ENCODE data around the gene GHRHR. TPM values are rescaled to one million over a fixed set of nuclear protein-coding genes. Genes with fewer than 3 reads are reported as not detected.

Gene GHRHR
- total and polyA plus RNA-seq, 9 of the 15 experiments (the other 6 are each of a cell fraction or from before 2014, with no cell fraction given), result not detected

DNA sequence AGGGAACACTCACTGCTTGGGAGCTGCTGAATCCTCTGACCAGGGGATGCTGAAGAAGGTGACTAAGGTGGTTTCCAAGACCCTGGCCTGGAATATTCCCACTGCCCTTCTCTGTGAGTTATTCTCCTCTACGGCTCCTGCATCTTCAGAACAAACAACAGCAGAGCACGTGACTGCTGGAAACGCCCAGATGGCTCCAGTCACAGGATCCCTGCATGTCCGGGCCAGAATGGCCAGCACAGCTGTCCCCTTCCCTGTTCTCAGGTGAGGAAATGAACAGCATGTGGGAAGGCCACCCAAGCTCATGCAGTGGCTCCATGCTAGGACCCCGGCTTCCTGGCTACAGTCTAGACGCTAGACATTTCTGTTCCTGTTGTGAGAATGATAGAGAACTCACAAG, 43.1 kb downstream of the GHRHR start:
- H3K79me2 ChIP-seq (ENCODE audit: control insufficient read depth, insufficient read depth, low read length), result no peaks in the 10 kb centered on the region
- ChIA-PET CTCF (ENCODE audit: low intra/inter-chr PET ratio) (no interaction called here), POLR2A (no interaction called here)
- H3K36me3 ChIP-seq (ENCODE audit: control insufficient read depth, insufficient read depth, low read length), result no peaks in the 10 kb centered on the region
- H3K27me3 ChIP-seq (ENCODE audit: control insufficient read depth in 2 of 2, insufficient read depth in 2 of 2, low read length in 2 of 2), result peaks cover 3 to 37% of the 10 kb centered on the region in 2 experiments; a peak in 3 of 5 replicates
- ATAC-seq (no peak), DNase-seq (ENCODE audit: extremely low read depth in 1 of 4, low spot score in 3 of 4) (no peak), FAIRE-seq (no peak)
- intact Hi-C loops (cut with micrococcal nuclease) (no loop called here), in situ Hi-C loops (cut with MboI) (no loop called here)
- BruUV-seq (replicated peaks), result no TSS peak
- WGBS (ENCODE audit: insufficient coverage, low coverage, missing lambda C conversion rate), result 0% methylated on average over 6 of the region's 6 CpGs
- H3K9ac ChIP-seq (ENCODE audit: insufficient read depth in 1 of 2, low read depth in 2 of 2, low read length in 2 of 2), result no peak overlapping the region
- H4K20me1 ChIP-seq (replicated peaks; ENCODE audit: control insufficient read depth, insufficient read depth, low read length), result no peaks in the 10 kb centered on the region
- H3K4me3 ChIP-seq, result no peak overlapping the region
- no peak overlapping the region for H2AFZ ChIP-seq (ENCODE audit: low read depth, low read length)
- no peak overlapping the region for H3K4me2 ChIP-seq (ENCODE audit: insufficient read depth, low read length)
- H3K9me1 ChIP-seq (ENCODE audit: control insufficient read depth, insufficient read depth, low read length), result no peaks in the 10 kb centered on the region
- H3K4me1 ChIP-seq (replicated peaks in 1 of 2; ENCODE audit: control insufficient read depth in 2 of 2, insufficient read depth in 2 of 2, low read length in 2 of 2), result no peaks in the 10 kb centered on the region
- no peak for TF ChIP-seq NFIC (IDR thresholded peaks at IDR 0.05)
- no peak for TF ChIP-seq ADNP (tag; IDR thresholded peaks at IDR 0.05)
- no peak for TF ChIP-seq NR2C2 (CRISPR knock-in tag; IDR thresholded peaks at IDR 0.05)
- no peak for TF ChIP-seq NR2C2 (tag; IDR thresholded peaks at IDR 0.05)
- TF ChIP-seq ZNF174 (CRISPR knock-in tag; IDR thresholded peaks at IDR 0.05), result no peak
- no peak for TF ChIP-seq MTA2 (IDR thresholded peaks at IDR 0.05; ENCODE audit: low read depth)
- TF ChIP-seq, protein P1, sequence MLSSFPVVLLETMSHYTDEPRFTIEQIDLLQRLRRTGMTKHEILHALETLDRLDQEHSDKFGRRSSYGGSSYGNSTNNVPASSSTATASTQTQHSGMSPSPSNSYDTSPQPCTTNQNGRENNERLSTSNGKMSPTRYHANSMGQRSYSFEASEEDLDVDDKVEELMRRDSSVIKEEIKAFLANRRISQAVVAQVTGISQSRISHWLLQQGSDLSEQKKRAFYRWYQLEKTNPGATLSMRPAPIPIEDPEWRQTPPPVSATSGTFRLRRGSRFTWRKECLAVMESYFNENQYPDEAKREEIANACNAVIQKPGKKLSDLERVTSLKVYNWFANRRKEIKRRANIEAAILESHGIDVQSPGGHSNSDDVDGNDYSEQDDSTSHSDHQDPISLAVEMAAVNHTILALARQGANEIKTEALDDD (IDR thresholded peaks at IDR 0.05), result no peak
- TF ChIP-seq MED1 (CRISPR knock-in tag; IDR thresholded peaks at IDR 0.05; ENCODE audit: borderline replicate concordance), result no peak
- TF ChIP-seq, protein P2, sequence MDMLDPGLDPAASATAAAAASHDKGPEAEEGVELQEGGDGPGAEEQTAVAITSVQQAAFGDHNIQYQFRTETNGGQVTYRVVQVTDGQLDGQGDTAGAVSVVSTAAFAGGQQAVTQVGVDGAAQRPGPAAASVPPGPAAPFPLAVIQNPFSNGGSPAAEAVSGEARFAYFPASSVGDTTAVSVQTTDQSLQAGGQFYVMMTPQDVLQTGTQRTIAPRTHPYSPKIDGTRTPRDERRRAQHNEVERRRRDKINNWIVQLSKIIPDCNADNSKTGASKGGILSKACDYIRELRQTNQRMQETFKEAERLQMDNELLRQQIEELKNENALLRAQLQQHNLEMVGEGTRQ (CRISPR knock-in tag; IDR thresholded peaks at IDR 0.05), result peak; percentile 55
- TF ChIP-seq CSDE1 (IDR thresholded peaks at IDR 0.05), result no peak
- TF ChIP-seq, protein P3, sequence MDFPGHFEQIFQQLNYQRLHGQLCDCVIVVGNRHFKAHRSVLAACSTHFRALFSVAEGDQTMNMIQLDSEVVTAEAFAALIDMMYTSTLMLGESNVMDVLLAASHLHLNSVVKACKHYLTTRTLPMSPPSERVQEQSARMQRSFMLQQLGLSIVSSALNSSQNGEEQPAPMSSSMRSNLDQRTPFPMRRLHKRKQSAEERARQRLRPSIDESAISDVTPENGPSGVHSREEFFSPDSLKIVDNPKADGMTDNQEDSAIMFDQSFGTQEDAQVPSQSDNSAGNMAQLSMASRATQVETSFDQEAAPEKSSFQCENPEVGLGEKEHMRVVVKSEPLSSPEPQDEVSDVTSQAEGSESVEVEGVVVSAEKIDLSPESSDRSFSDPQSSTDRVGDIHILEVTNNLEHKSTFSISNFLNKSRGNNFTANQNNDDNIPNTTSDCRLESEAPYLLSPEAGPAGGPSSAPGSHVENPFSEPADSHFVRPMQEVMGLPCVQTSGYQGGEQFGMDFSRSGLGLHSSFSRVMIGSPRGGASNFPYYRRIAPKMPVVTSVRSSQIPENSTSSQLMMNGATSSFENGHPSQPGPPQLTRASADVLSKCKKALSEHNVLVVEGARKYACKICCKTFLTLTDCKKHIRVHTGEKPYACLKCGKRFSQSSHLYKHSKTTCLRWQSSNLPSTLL (IDR thresholded peaks at IDR 0.05), result no peak
- no peak for TF ChIP-seq MAZ (CRISPR knock-in tag; conservative IDR thresholded peaks at IDR 0.05 in 1 of 2, IDR thresholded peaks at IDR 0.05 in 1 of 2)
- TF ChIP-seq ELF2 (CRISPR knock-in tag; IDR thresholded peaks at IDR 0.05), result no peak
- TF ChIP-seq, protein P4, sequence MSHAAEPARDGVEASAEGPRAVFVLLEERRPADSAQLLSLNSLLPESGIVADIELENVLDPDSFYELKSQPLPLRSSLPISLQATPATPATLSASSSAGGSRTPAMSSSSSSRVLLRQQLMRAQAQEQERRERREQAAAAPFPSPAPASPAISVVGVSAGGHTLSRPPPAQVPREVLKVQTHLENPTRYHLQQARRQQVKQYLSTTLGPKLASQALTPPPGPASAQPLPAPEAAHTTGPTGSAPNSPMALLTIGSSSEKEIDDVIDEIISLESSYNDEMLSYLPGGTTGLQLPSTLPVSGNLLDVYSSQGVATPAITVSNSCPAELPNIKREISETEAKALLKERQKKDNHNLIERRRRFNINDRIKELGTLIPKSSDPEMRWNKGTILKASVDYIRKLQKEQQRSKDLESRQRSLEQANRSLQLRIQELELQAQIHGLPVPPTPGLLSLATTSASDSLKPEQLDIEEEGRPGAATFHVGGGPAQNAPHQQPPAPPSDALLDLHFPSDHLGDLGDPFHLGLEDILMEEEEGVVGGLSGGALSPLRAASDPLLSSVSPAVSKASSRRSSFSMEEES (CRISPR knock-in tag; IDR thresholded peaks at IDR 0.05), result peak; percentile 51
- no peaks in the 10 kb centered on the region for H3K9me3 ChIP-seq (replicated peaks; ENCODE audit: control insufficient read depth, insufficient read depth, low read depth, low read length)
- no peak overlapping the region for H3K27ac ChIP-seq (ENCODE audit: extremely low read depth, low read depth, low read length)

All from K562 (cell line).